ENCODE results near the gene PRKCE. TPM values are rescaled to one million over a fixed set of nuclear protein-coding genes. Genes with fewer than 3 reads are reported as not detected.

PRKCE gene
- polyA plus RNA-seq, 2 donors, result 2.6 to 2.9 TPM

GRCh38 chr2:45938649-45939511 is 287.4 kb downstream of the PRKCE start:
- 35 to 39% methylated on average over 13 of the region's 13 CpGs for WGBS, 2 donors
- peak overlapping the region; percentile 3 to 74 for H3K27ac ChIP-seq (ENCODE audit: low read depth in 2 of 2, low read length in 1 of 2)
- H3K36me3 ChIP-seq (ENCODE audit: control insufficient read depth in 2 of 2, insufficient read depth in 2 of 2, low read length in 1 of 2), result no peaks in the 10 kb centered on the region
- no peak overlapping the region for H3K4me3 ChIP-seq (ENCODE audit: low read depth in 1 of 2, low read length in 2 of 2)
- peaks cover 0 to 4% of the 10 kb centered on the region in 2 donors for H3K4me1 ChIP-seq (ENCODE audit: control insufficient read depth in 2 of 2, insufficient read depth in 2 of 2, low read length in 1 of 2)
- H3K9me3 ChIP-seq (ENCODE audit: control insufficient read depth in 2 of 2, insufficient read depth in 1 of 2, low read depth in 1 of 2, low read length in 1 of 2), result no peaks in the 10 kb centered on the region
- no peaks in the 10 kb centered on the region for H3K27me3 ChIP-seq (ENCODE audit: control insufficient read depth in 1 of 2, insufficient read depth in 2 of 2, low read length in 2 of 2)

GRCh38 chr2:45941531-45942236 is 290.2 kb downstream of the PRKCE start:
- Histone ChIP-seq H3K4me1 (ENCODE audit: control insufficient read depth in 2 of 2, insufficient read depth in 2 of 2, low read length in 1 of 2) (peaks cover 0 to 4% of the 10 kb centered on the region in 2 donors), H3K27me3 (ENCODE audit: control insufficient read depth in 1 of 2, insufficient read depth in 2 of 2, low read length in 2 of 2) (no peaks in the 10 kb centered on the region), H3K36me3 (ENCODE audit: control insufficient read depth in 2 of 2, insufficient read depth in 2 of 2, low read length in 1 of 2) (no peaks in the 10 kb centered on the region), H3K27ac (ENCODE audit: low read depth in 2 of 2, low read length in 1 of 2) (no peak overlapping the region), H3K4me3 (ENCODE audit: low read depth in 1 of 2, low read length in 2 of 2) (no peak overlapping the region), H3K9me3 (ENCODE audit: control insufficient read depth in 2 of 2, insufficient read depth in 1 of 2, low read depth in 1 of 2, low read length in 1 of 2) (no peaks in the 10 kb centered on the region)
- WGBS, 2 donors, result 76 to 79% methylated on average over 6 of the region's 6 CpGs

GRCh38 chr2:45942237-45942738 is 290.8 kb downstream of the PRKCE start:
- no peak overlapping the region for H3K4me3 ChIP-seq (ENCODE audit: low read depth in 1 of 2, low read length in 2 of 2)
- no peak overlapping the region for H3K27ac ChIP-seq (ENCODE audit: low read depth in 2 of 2, low read length in 1 of 2)
- H3K27me3 ChIP-seq (ENCODE audit: control insufficient read depth in 1 of 2, insufficient read depth in 2 of 2, low read length in 2 of 2), result no peaks in the 10 kb centered on the region
- H3K9me3 ChIP-seq (ENCODE audit: control insufficient read depth in 2 of 2, insufficient read depth in 1 of 2, low read depth in 1 of 2, low read length in 1 of 2), result no peaks in the 10 kb centered on the region
- no peaks in the 10 kb centered on the region for H3K36me3 ChIP-seq (ENCODE audit: control insufficient read depth in 2 of 2, insufficient read depth in 2 of 2, low read length in 1 of 2)
- H3K4me1 ChIP-seq (ENCODE audit: control insufficient read depth in 2 of 2, insufficient read depth in 2 of 2, low read length in 1 of 2), result peaks cover 0 to 4% of the 10 kb centered on the region in 2 donors
- 71 to 73% methylated on average over 9 of the region's 9 CpGs for WGBS, 2 donors

- Histone ChIP-seq H3K36me3 (ENCODE audit: control insufficient read depth in 2 of 2, insufficient read depth in 2 of 2, low read length in 1 of 2) (no peaks in the 10 kb centered on the region), H3K4me3 (ENCODE audit: low read depth in 1 of 2, low read length in 2 of 2) (no peak overlapping the region), H3K9me3 (ENCODE audit: control insufficient read depth in 2 of 2, insufficient read depth in 1 of 2, low read depth in 1 of 2, low read length in 1 of 2) (no peaks in the 10 kb centered on the region), H3K4me1 (ENCODE audit: control insufficient read depth in 2 of 2, insufficient read depth in 2 of 2, low read length in 1 of 2) (no peaks in the 10 kb centered on the region), H3K27me3 (ENCODE audit: control insufficient read depth in 1 of 2, insufficient read depth in 2 of 2, low read length in 2 of 2) (no peaks in the 10 kb centered on the region), H3K27ac (ENCODE audit: low read depth in 2 of 2, low read length in 1 of 2) (no peak overlapping the region)
- 81 to 83% methylated on average over 14 of the region's 14 CpGs for WGBS, 2 donors
These were observed 292.0 kb downstream of the PRKCE start for GRCh38 chr2:45943219-45944044.

- H3K4me3 ChIP-seq (ENCODE audit: low read depth in 1 of 2, low read length in 2 of 2), result no peak overlapping the region
- no peaks in the 10 kb centered on the region for H3K4me1 ChIP-seq (ENCODE audit: control insufficient read depth in 2 of 2, insufficient read depth in 2 of 2, low read length in 1 of 2)
- 74 to 79% methylated on average over 6 of the region's 6 CpGs for WGBS, 2 donors
- H3K36me3 ChIP-seq (ENCODE audit: control insufficient read depth in 2 of 2, insufficient read depth in 2 of 2, low read length in 1 of 2), result no peaks in the 10 kb centered on the region
- H3K9me3 ChIP-seq (ENCODE audit: control insufficient read depth in 2 of 2, insufficient read depth in 1 of 2, low read depth in 1 of 2, low read length in 1 of 2), result no peaks in the 10 kb centered on the region
- H3K27me3 ChIP-seq (ENCODE audit: control insufficient read depth in 1 of 2, insufficient read depth in 2 of 2, low read length in 2 of 2), result no peaks in the 10 kb centered on the region
- no peak overlapping the region for H3K27ac ChIP-seq (ENCODE audit: low read depth in 2 of 2, low read length in 1 of 2)
These were observed 292.6 kb downstream of the PRKCE start for GRCh38 chr2:45944074-45944473.

- no peak overlapping the region for H3K27ac ChIP-seq (ENCODE audit: low read depth in 2 of 2, low read length in 1 of 2)
- no peaks in the 10 kb centered on the region for H3K4me1 ChIP-seq (ENCODE audit: control insufficient read depth in 2 of 2, insufficient read depth in 2 of 2, low read length in 1 of 2)
- WGBS, 2 donors, result 93 to 95% methylated on average over 9 of the region's 9 CpGs
- no peaks in the 10 kb centered on the region for H3K36me3 ChIP-seq (ENCODE audit: control insufficient read depth in 2 of 2, insufficient read depth in 2 of 2, low read length in 1 of 2)
- no peaks in the 10 kb centered on the region for H3K9me3 ChIP-seq (ENCODE audit: control insufficient read depth in 2 of 2, insufficient read depth in 1 of 2, low read depth in 1 of 2, low read length in 1 of 2)
- no peaks in the 10 kb centered on the region for H3K27me3 ChIP-seq (ENCODE audit: control insufficient read depth in 1 of 2, insufficient read depth in 2 of 2, low read length in 2 of 2)
- no peak overlapping the region for H3K4me3 ChIP-seq (ENCODE audit: low read depth in 1 of 2, low read length in 2 of 2)
These were observed 293.8 kb downstream of the PRKCE start for GRCh38 chr2:45945302-45945717.

GRCh38 chr2:45946023-45946422 is 294.5 kb downstream of the PRKCE start:
- Histone ChIP-seq H3K36me3 (ENCODE audit: control insufficient read depth in 2 of 2, insufficient read depth in 2 of 2, low read length in 1 of 2) (no peaks in the 10 kb centered on the region), H3K27ac (ENCODE audit: low read depth in 2 of 2, low read length in 1 of 2) (no peak overlapping the region), H3K9me3 (ENCODE audit: control insufficient read depth in 2 of 2, insufficient read depth in 1 of 2, low read depth in 1 of 2, low read length in 1 of 2) (no peaks in the 10 kb centered on the region), H3K4me3 (ENCODE audit: low read depth in 1 of 2, low read length in 2 of 2) (no peak overlapping the region), H3K4me1 (ENCODE audit: control insufficient read depth in 2 of 2, insufficient read depth in 2 of 2, low read length in 1 of 2) (no peaks in the 10 kb centered on the region), H3K27me3 (ENCODE audit: control insufficient read depth in 1 of 2, insufficient read depth in 2 of 2, low read length in 2 of 2) (no peaks in the 10 kb centered on the region)
- WGBS, 2 donors, result 80 to 89% methylated on average over 3 of the region's 3 CpGs

GRCh38 chr2:45950606-45951005 is 299.1 kb downstream of the PRKCE start:
- no peaks in the 10 kb centered on the region for H3K4me1 ChIP-seq (ENCODE audit: control insufficient read depth in 2 of 2, insufficient read depth in 2 of 2, low read length in 1 of 2)
- no peaks in the 10 kb centered on the region for H3K9me3 ChIP-seq (ENCODE audit: control insufficient read depth in 2 of 2, insufficient read depth in 1 of 2, low read depth in 1 of 2, low read length in 1 of 2)
- no peaks in the 10 kb centered on the region for H3K36me3 ChIP-seq (ENCODE audit: control insufficient read depth in 2 of 2, insufficient read depth in 2 of 2, low read length in 1 of 2)
- no peak overlapping the region for H3K27ac ChIP-seq (ENCODE audit: low read depth in 2 of 2, low read length in 1 of 2)
- H3K4me3 ChIP-seq (ENCODE audit: low read depth in 1 of 2, low read length in 2 of 2), result no peak overlapping the region
- 93 to 94% methylated on average over 5 of the region's 5 CpGs for WGBS, 2 donors
- H3K27me3 ChIP-seq (ENCODE audit: control insufficient read depth in 1 of 2, insufficient read depth in 2 of 2, low read length in 2 of 2), result no peaks in the 10 kb centered on the region

GRCh38 chr2:45951025-45951727 is 299.7 kb downstream of the PRKCE start:
- no peaks in the 10 kb centered on the region for H3K27me3 ChIP-seq (ENCODE audit: control insufficient read depth in 1 of 2, insufficient read depth in 2 of 2, low read length in 2 of 2)
- 85% methylated on average over 7 of the region's 7 CpGs for WGBS, 2 donors

More at GRCh38 chr2:45951025-45951727, 299.7 kb downstream of the PRKCE start:
- no peak overlapping the region for H3K27ac ChIP-seq (ENCODE audit: low read depth in 2 of 2, low read length in 1 of 2)
- no peaks in the 10 kb centered on the region for H3K4me1 ChIP-seq (ENCODE audit: control insufficient read depth in 2 of 2, insufficient read depth in 2 of 2, low read length in 1 of 2)
- H3K9me3 ChIP-seq (ENCODE audit: control insufficient read depth in 2 of 2, insufficient read depth in 1 of 2, low read depth in 1 of 2, low read length in 1 of 2), result no peaks in the 10 kb centered on the region
- H3K4me3 ChIP-seq (ENCODE audit: low read depth in 1 of 2, low read length in 2 of 2), result no peak overlapping the region
- no peaks in the 10 kb centered on the region for H3K36me3 ChIP-seq (ENCODE audit: control insufficient read depth in 2 of 2, insufficient read depth in 2 of 2, low read length in 1 of 2)

All from esophagus (tissue), 2 donors.